HUES48 (cell line): ENCODE measurements around the gene MAP3K5.
"Not testable (repeated sequence)": the region's sequence is repeated elsewhere in the genome, so short reads cannot be mapped to it uniquely, and the experiment has no call there.

ENCODE experiments used
- H3K27ac ChIP-seq: one replicate; pipeline ENCODE4 v1.7.0; 2013; ENCODE audit warnings: low read depth, low read length, inconsistent platforms
- H3K27me3 ChIP-seq: 2 replicates; pipeline ENCODE4 v1.6.1; 2013; ENCODE audit warnings: mild to moderate bottlenecking, low read length; ENCODE audit not compliant: control insufficient read depth, insufficient read depth
- H3K36me3 ChIP-seq: 2 replicates; pipeline ENCODE4 v1.6.1; 2013; ENCODE audit warnings: low read length; ENCODE audit not compliant: control insufficient read depth, insufficient read depth
- H3K4me1 ChIP-seq: 2 replicates; pipeline ENCODE4 v1.6.1; 2013; ENCODE audit warnings: mild to moderate bottlenecking, low read length; ENCODE audit not compliant: control insufficient read depth, insufficient read depth
- H3K4me3 ChIP-seq: 2 replicates; pipeline ENCODE4 v1.5.1; 2013; ENCODE audit warnings: mild to moderate bottlenecking, low read depth, low read length
- H3K9ac ChIP-seq: 2 replicates; pipeline ENCODE4 v1.6.1; 2013; ENCODE audit warnings: mild to moderate bottlenecking, low read depth, low read length, moderate library complexity
- H3K9me3 ChIP-seq: 2 replicates; pipeline ENCODE4 v1.6.1; 2013; ENCODE audit warnings: low read length; ENCODE audit not compliant: control insufficient read depth, insufficient read depth

Gene MAP3K5

GRCh38 chr6:136604328-136604825 is 187.9 kb downstream of the MAP3K5 start:
- no peak overlapping the region for H3K9ac ChIP-seq
- no peak overlapping the region for H3K4me3 ChIP-seq
- H3K27me3 ChIP-seq: no peaks in the 10 kb centered on the region
- peaks cover 4% of the 10 kb centered on the region; the same call in 1 of the 2 replicates for H3K4me1 ChIP-seq
- H3K36me3 ChIP-seq: no peaks in the 10 kb centered on the region
- H3K9me3 ChIP-seq: no peaks in the 10 kb centered on the region
- H3K27ac ChIP-seq: no peak overlapping the region

DNA sequence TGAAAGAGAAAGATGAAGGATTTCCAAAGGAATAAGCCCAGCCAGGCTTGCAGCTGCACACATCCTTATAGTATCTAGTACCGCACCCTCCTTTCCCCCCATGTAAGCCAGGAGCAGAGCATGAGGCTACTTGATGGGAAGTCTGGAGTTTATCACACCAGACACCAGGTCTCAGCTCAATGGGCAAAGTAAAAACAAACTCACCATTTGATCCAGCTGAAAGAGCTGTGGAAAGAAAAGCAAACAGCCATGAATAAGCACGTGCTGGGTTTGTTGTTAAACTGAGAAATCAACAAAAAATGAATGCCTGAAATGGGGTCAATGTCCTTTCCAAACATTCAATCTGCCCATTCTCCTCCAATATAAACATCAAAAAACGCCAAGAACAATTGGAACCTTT is 191.5 kb downstream of the MAP3K5 start:
- Histone ChIP-seq H3K36me3 (no peaks in the 10 kb centered on the region), H3K9ac (no peak overlapping the region), H3K4me3 (no peak overlapping the region), H3K9me3 (no peaks in the 10 kb centered on the region), H3K27ac (no peak overlapping the region), H3K4me1 (no peaks in the 10 kb centered on the region), H3K27me3 (no peaks in the 10 kb centered on the region)

GRCh38 chr6:136599329-136600011 is 192.8 kb downstream of the MAP3K5 start:
- no peak overlapping the region for H3K27ac ChIP-seq
- no peak overlapping the region for H3K9ac ChIP-seq
- H3K4me1 ChIP-seq: no peaks in the 10 kb centered on the region; the same call in 1 of the 2 replicates
- no peak overlapping the region for H3K4me3 ChIP-seq
- no peaks in the 10 kb centered on the region for H3K36me3 ChIP-seq
- no peaks in the 10 kb centered on the region for H3K27me3 ChIP-seq
- H3K9me3 ChIP-seq: no peaks in the 10 kb centered on the region

GRCh38 chr6:136598048-136598447 is 194.2 kb downstream of the MAP3K5 start:
- no peaks in the 10 kb centered on the region for H3K9me3 ChIP-seq
- H3K4me1 ChIP-seq: peaks cover 14% of the 10 kb centered on the region
- H3K4me3 ChIP-seq: no peak overlapping the region
- no peaks in the 10 kb centered on the region for H3K27me3 ChIP-seq
- no peak overlapping the region for H3K27ac ChIP-seq
- no peak overlapping the region for H3K9ac ChIP-seq
- H3K36me3 ChIP-seq: no peaks in the 10 kb centered on the region

- no peaks in the 10 kb centered on the region for H3K9me3 ChIP-seq
- H3K4me1 ChIP-seq: peaks cover 34% of the 10 kb centered on the region
- H3K27me3 ChIP-seq: no peaks in the 10 kb centered on the region
- H3K36me3 ChIP-seq: no peaks in the 10 kb centered on the region
- no peak overlapping the region for H3K4me3 ChIP-seq
- H3K9ac ChIP-seq: no peak overlapping the region
- no peak overlapping the region for H3K27ac ChIP-seq
These were observed 197.6 kb downstream of the MAP3K5 start for GRCh38 chr6:136594671-136595070.

GRCh38 chr6:136593748-136594490 is 198.4 kb downstream of the MAP3K5 start:
- H3K36me3 ChIP-seq: no peaks in the 10 kb centered on the region
- no peak overlapping the region for H3K4me3 ChIP-seq
- no peaks in the 10 kb centered on the region for H3K9me3 ChIP-seq
- no peaks in the 10 kb centered on the region for H3K27me3 ChIP-seq
- H3K27ac ChIP-seq: no peak overlapping the region
- no peak overlapping the region for H3K9ac ChIP-seq
- H3K4me1 ChIP-seq: peaks cover 40% of the 10 kb centered on the region

- Histone ChIP-seq H3K9me3 (no peaks in the 10 kb centered on the region), H3K4me3 (no peak overlapping the region), H3K9ac (no peak overlapping the region), H3K27me3 (no peaks in the 10 kb centered on the region), H3K4me1 (peaks cover 44% of the 10 kb centered on the region), H3K36me3 (no peaks in the 10 kb centered on the region), H3K27ac (no peak overlapping the region)
These were observed 199.2 kb downstream of the MAP3K5 start for GRCh38 chr6:136592930-136593673.

DNA sequence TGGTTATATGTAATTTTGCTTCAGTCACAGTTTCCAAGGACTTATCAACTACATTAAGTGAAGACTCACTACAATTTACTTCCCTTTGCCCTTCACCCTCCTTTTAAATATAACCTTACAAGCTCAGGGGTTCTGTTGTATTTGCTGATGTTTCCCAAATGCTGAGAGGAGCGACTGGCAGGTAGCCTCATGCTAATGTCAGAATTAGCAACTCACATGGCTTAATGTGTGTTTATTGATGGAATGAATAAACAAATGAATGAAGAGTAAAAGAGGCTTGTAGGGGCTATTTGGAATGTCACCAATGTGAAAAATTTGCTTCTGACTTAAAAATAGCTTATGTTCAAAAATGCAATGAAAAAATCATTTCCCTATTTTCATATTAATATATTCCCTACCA is 200.7 kb downstream of the MAP3K5 start:
- peaks cover 44% of the 10 kb centered on the region for H3K4me1 ChIP-seq
- H3K27me3 ChIP-seq: no peaks in the 10 kb centered on the region
- peak overlapping the region; percentile 19; the same call in 1 of the 2 replicates for H3K4me3 ChIP-seq
- H3K9me3 ChIP-seq: no peaks in the 10 kb centered on the region
- no peaks in the 10 kb centered on the region for H3K36me3 ChIP-seq
- no peak overlapping the region for H3K9ac ChIP-seq
- H3K27ac ChIP-seq: peak overlapping the region; percentile 23

DNA sequence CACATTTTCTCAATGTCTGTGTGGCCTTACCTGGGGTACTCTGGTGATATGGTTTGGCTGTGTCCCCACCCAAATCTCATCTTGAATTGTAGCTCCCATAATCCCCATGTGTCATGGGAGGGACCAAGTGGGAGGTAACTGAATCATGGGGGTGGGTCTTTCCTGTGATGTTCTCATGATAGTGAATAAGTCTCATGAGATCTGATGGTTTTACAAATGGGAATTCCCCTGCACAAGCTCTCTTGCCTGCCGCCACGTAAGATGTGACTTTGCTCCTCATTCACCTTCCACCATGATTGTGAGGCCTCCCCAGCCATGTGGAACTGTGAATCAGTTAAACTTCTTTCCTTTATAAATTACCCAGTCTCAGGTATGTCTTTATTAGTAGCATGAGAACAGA is 201.4 kb downstream of the MAP3K5 start:
- not testable (repeated sequence) for H3K9ac ChIP-seq, H3K4me3 ChIP-seq, H3K9me3 ChIP-seq, H3K27ac ChIP-seq, H3K27me3 ChIP-seq, H3K36me3 ChIP-seq
- peaks cover 47% of the 10 kb centered on the region for H3K4me1 ChIP-seq

DNA sequence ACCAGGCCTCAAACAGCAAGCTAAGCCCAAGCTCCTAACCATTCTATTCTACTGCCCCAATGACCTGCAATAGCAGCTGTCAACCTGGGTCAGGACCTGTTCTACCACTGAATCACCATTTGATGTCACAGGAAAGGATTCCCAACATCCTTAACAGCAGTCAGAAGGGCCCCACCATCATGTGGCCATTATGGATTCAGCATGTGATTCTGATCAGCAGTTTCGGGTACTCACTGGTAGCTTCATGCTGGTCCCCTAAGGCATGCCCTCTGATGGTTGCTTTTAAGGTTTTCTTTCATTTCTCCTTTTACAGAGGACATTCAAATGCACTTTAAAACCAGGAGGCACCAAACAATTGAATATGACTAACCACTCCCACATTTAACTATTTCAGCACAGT is 204.8 kb downstream of the MAP3K5 start:
- H3K9ac ChIP-seq: no peak overlapping the region
- no peaks in the 10 kb centered on the region for H3K9me3 ChIP-seq
- H3K36me3 ChIP-seq: no peaks in the 10 kb centered on the region
- no peaks in the 10 kb centered on the region for H3K27me3 ChIP-seq
- no peak overlapping the region for H3K27ac ChIP-seq
- H3K4me1 ChIP-seq: peaks cover 29% of the 10 kb centered on the region
- H3K4me3 ChIP-seq: no peak overlapping the region

- H3K4me1 ChIP-seq: peaks cover 17% of the 10 kb centered on the region
- no peaks in the 10 kb centered on the region for H3K9me3 ChIP-seq
- H3K36me3 ChIP-seq: no peaks in the 10 kb centered on the region
- no peak overlapping the region for H3K27ac ChIP-seq
- H3K27me3 ChIP-seq: no peaks in the 10 kb centered on the region
- H3K4me3 ChIP-seq: no peak overlapping the region
- H3K9ac ChIP-seq: no peak overlapping the region
These were observed 206.0 kb downstream of the MAP3K5 start for GRCh38 chr6:136586295-136586694.
